BLaER1 treated with 17β-estradiol and CSF1 and Interleukin-3, amounts not matched to agents 10 nM and 100 nM (cell line): ENCODE measurements around the gene UNKL.

Source experiments
- H3K27ac ChIP-seq, 11 experiments: shearing (Covaris generic); formaldehyde crosslinking; 2 replicates each; pipeline ENCODE4 v1.8.1; 2022
- H3K27me3 ChIP-seq, 11 experiments: shearing (Covaris generic); formaldehyde crosslinking; 2 replicates each; pipeline ENCODE4 v1.8.1; 2022
- H3K36me3 ChIP-seq, 11 experiments: shearing (Covaris generic); formaldehyde crosslinking; 2 replicates each; pipeline ENCODE4 v1.8.1; 2022
- H3K4me1 ChIP-seq, 10 experiments: shearing (Covaris generic); formaldehyde crosslinking; 2 replicates each; pipeline ENCODE4 v1.8.1; 2022
- H3K4me2 ChIP-seq, 11 experiments: shearing (Covaris generic); formaldehyde crosslinking; 2 replicates each; pipeline ENCODE4 v1.8.1; 2022
- H3K4me3 ChIP-seq, 10 experiments: shearing (Covaris generic); formaldehyde crosslinking; 2 replicates each; pipeline ENCODE4 v1.8.1; 2022
- H3K9ac ChIP-seq, 11 experiments: shearing (Covaris generic); formaldehyde crosslinking; 2 replicates each; pipeline ENCODE4 v1.8.1; 2022
- H3K9me3 ChIP-seq, 11 experiments: shearing (Covaris generic); formaldehyde crosslinking; replicated peaks in 1 of 11; 2 replicates each; pipeline ENCODE4 v1.8.1; 2022
- H4K20me1 ChIP-seq, 11 experiments: shearing (Covaris generic); formaldehyde crosslinking; 2 replicates each; pipeline ENCODE4 v1.8.1; 2022
- Cebpa-rat ChIP-seq, 11 experiments: shearing (Covaris generic); IDR thresholded peaks; 2 replicates each; pipeline ENCODE4 v1.8.1; 2022

Gene UNKL

GRCh38 chr16:1326946-1327618 lies 87.4 kb downstream of the UNKL start:
- Histone ChIP-seq H4K20me1 (peaks cover 38 to 79% (median 62%) of the 10 kb centered on the region in 11 experiments), H3K9ac (no peak overlapping the region), H3K4me1 (peaks cover 10 to 57% (median 36%) of the 10 kb centered on the region in 10 experiments), H3K4me2 (peak overlapping the region in 2 of 11 experiments; percentile 9 to 32; a peak in 2 of 22 replicates), H3K27ac (no peak overlapping the region), H3K36me3 (peaks cover 35 to 45% (median 40%) of the 10 kb centered on the region in 11 experiments), H3K4me3 (no peak overlapping the region), H3K9me3 (peaks cover 0 to 9% (median 8%) of the 10 kb centered on the region in 11 experiments; a peak in 17 of 22 replicates), H3K27me3 (peaks cover 13 to 24% (median 22%) of the 10 kb centered on the region in 11 experiments)
- no peak for TF ChIP-seq Cebpa-rat (IDR thresholded peaks at IDR 0.05)

- H3K4me3 ChIP-seq, result no peak overlapping the region
- H3K36me3 ChIP-seq, result peaks cover 42 to 52% (median 47%) of the 10 kb centered on the region in 11 experiments
- peaks cover 3 to 50% (median 29%) of the 10 kb centered on the region in 10 experiments for H3K4me1 ChIP-seq
- H3K9me3 ChIP-seq, result peaks cover 0 to 9% (median 8%) of the 10 kb centered on the region in 11 experiments; a peak in 17 of 22 replicates
- 0 out of 22 replicates have a peak overlapping the region, but pooled peaks of 1 of the 11 experiments have one; percentile 30 for H3K9ac ChIP-seq
- no peak overlapping the region for H3K27ac ChIP-seq
- peaks cover 6 to 17% (median 15%) of the 10 kb centered on the region in 11 experiments for H3K27me3 ChIP-seq
- peaks cover 45 to 79% (median 65%) of the 10 kb centered on the region in 11 experiments for H4K20me1 ChIP-seq
- TF ChIP-seq Cebpa-rat (IDR thresholded peaks at IDR 0.05), result no peak
- peak overlapping the region in 5 of 11 experiments; percentile 4 to 40 (median 34); a peak in 5 of 22 replicates for H3K4me2 ChIP-seq
Observed at GRCh38 chr16:1326391-1326790, 88.1 kb downstream of the UNKL start.

- H3K9me3 ChIP-seq, result peaks cover 0 to 9% (median 8%) of the 10 kb centered on the region in 11 experiments; a peak in 17 of 22 replicates
- no peak overlapping the region for H3K27ac ChIP-seq
- H3K4me3 ChIP-seq, result no peak overlapping the region
- peak overlapping the region in 6 of 11 experiments; percentile 4 to 51 (median 35); a peak in 8 of 22 replicates for H3K4me2 ChIP-seq
- peaks cover under 1 to 12% (median 9%) of the 10 kb centered on the region in 11 experiments; a peak in 17 of 22 replicates for H3K27me3 ChIP-seq
- H3K36me3 ChIP-seq, result peaks cover 48 to 58% (median 53%) of the 10 kb centered on the region in 11 experiments
- TF ChIP-seq Cebpa-rat (IDR thresholded peaks at IDR 0.05), result no peak
- peak overlapping the region in 3 of 11 experiments; percentile 15 to 30 (median 23); a peak in 2 of 22 replicates for H3K9ac ChIP-seq
- peaks cover 0 to 51% (median 25%) of the 10 kb centered on the region in 10 experiments; a peak in 14 of 20 replicates for H3K4me1 ChIP-seq
- H4K20me1 ChIP-seq, result peaks cover 51 to 80% (median 71%) of the 10 kb centered on the region in 11 experiments
Observed at GRCh38 chr16:1325673-1326371, 88.7 kb downstream of the UNKL start.

GRCh38 chr16:1325261-1325660 lies 89.2 kb downstream of the UNKL start:
- Histone ChIP-seq H3K27me3 (peaks cover 0 to 6% (median 4%) of the 10 kb centered on the region in 11 experiments; a peak in 15 of 22 replicates), H3K36me3 (peaks cover 53 to 63% (median 58%) of the 10 kb centered on the region in 11 experiments), H3K27ac (no peak overlapping the region), H3K9me3 (peaks cover 0 to 5% (median 4%) of the 10 kb centered on the region in 11 experiments; a peak in 17 of 22 replicates), H3K4me2 (peak overlapping the region in 6 of 11 experiments; percentile 4 to 51 (median 35); a peak in 8 of 22 replicates), H3K9ac (peak overlapping the region in 3 of 11 experiments; percentile 15 to 30 (median 23); a peak in 2 of 22 replicates), H3K4me3 (no peak overlapping the region), H4K20me1 (peaks cover 56 to 83% (median 76%) of the 10 kb centered on the region in 11 experiments), H3K4me1 (peaks cover 0 to 55% (median 25%) of the 10 kb centered on the region in 10 experiments; a peak in 14 of 20 replicates)
- TF ChIP-seq Cebpa-rat (IDR thresholded peaks at IDR 0.05), result no peak

GRCh38 chr16:1324286-1324826 lies 90.1 kb downstream of the UNKL start:
- Histone ChIP-seq H3K4me2 (peak overlapping the region in 1 of 11 experiments; percentile 22; a peak in 2 of 22 replicates), H3K4me1 (peaks cover 0 to 55% (median 25%) of the 10 kb centered on the region in 10 experiments; a peak in 14 of 20 replicates), H3K9me3 (no peaks in the 10 kb centered on the region), H4K20me1 (peaks cover 65 to 91% (median 85%) of the 10 kb centered on the region in 11 experiments), H3K27me3 (no peaks in the 10 kb centered on the region), H3K27ac (no peak overlapping the region), H3K9ac (0 out of 22 replicates have a peak overlapping the region, but pooled peaks of 2 of the 11 experiments have one; percentile 8 to 18), H3K4me3 (no peak overlapping the region), H3K36me3 (peaks cover 62 to 72% (median 68%) of the 10 kb centered on the region in 11 experiments)
- TF ChIP-seq Cebpa-rat (IDR thresholded peaks at IDR 0.05), result no peak

- Histone ChIP-seq H3K4me2 (peak overlapping the region in 5 of 11 experiments; percentile 8 to 38 (median 13); a peak in 5 of 22 replicates), H3K4me3 (no peak overlapping the region), H4K20me1 (peaks cover 73 to 99% (median 93%) of the 10 kb centered on the region in 11 experiments), H3K36me3 (peaks cover 70 to 80% (median 75%) of the 10 kb centered on the region in 11 experiments), H3K27me3 (no peaks in the 10 kb centered on the region), H3K9ac (peak overlapping the region in 1 of 11 experiments; percentile 18; a peak in 2 of 22 replicates), H3K27ac (no peak overlapping the region), H3K4me1 (peaks cover 0 to 55% (median 25%) of the 10 kb centered on the region in 10 experiments; a peak in 14 of 20 replicates), H3K9me3 (no peaks in the 10 kb centered on the region)
- no peak for TF ChIP-seq Cebpa-rat (IDR thresholded peaks at IDR 0.05)
Observed at GRCh38 chr16:1323296-1324239, 90.9 kb downstream of the UNKL start.

GRCh38 chr16:1322407-1322806 lies 92.1 kb downstream of the UNKL start:
- TF ChIP-seq Cebpa-rat (IDR thresholded peaks at IDR 0.05), result no peak
- Histone ChIP-seq H4K20me1 (peaks cover 85 to 100% (median 100%) of the 10 kb centered on the region in 11 experiments), H3K9ac (no peak overlapping the region), H3K9me3 (no peaks in the 10 kb centered on the region), H3K4me3 (no peak overlapping the region), H3K4me1 (peaks cover 0 to 52% (median 25%) of the 10 kb centered on the region in 10 experiments; a peak in 14 of 20 replicates), H3K4me2 (no peak overlapping the region), H3K27me3 (no peaks in the 10 kb centered on the region), H3K27ac (no peak overlapping the region), H3K36me3 (peaks cover 82 to 92% (median 87%) of the 10 kb centered on the region in 11 experiments)
